AG04450 (cell line): ENCODE data around the gene PRAMEF33. TPM values are rescaled to one million over a fixed set of nuclear protein-coding genes. Genes with fewer than 3 reads are reported as not detected.
"Not testable (repeated sequence)": the region's sequence is repeated elsewhere in the genome, so short reads cannot be mapped to it uniquely, and the experiment has no call there.

ENCODE experiments used
- CTCF ChIA-PET: fragments of 300-600, 350-600 bp; formaldehyde crosslinking; extraction: SDS; loops from one replicate; lab custom pipeline; 2022; ENCODE audit warnings: antibody characterized with exemption, inconsistent platforms; lab: Charles Lee
- POLR2A ChIA-PET: fragments of 350-600 bp; formaldehyde crosslinking; extraction: SDS; loops from one replicate; lab custom pipeline; 2021; ENCODE audit warnings: antibody characterized with exemption, inconsistent platforms; lab: Yijun Ruan, JAX
- DNase-seq: peaks from one replicate; pipeline ENCODE4 v3.0.0-alpha.2; 2011; ENCODE audit warnings: low read depth, low spot score
- H3K27ac ChIP-seq: one replicate; pipeline ENCODE4 v1.5.1; 2012; ENCODE audit warnings: low read depth, low read length, control low read depth
- H3K27me3 ChIP-seq: one replicate; pipeline ENCODE4 v1.6.0; 2012; ENCODE audit warnings: low read length; ENCODE audit not compliant: control insufficient read depth, insufficient read depth
- H3K4me3 ChIP-seq: 2 replicates; pipeline ENCODE4 v1.5.1; 2011; ENCODE audit warnings: mild to moderate bottlenecking, low read depth, low read length, control low read depth
- H3K9me3 ChIP-seq: 2 replicates; pipeline ENCODE4 v1.5.1; 2012; ENCODE audit warnings: low read length; ENCODE audit not compliant: control insufficient read depth, insufficient read depth
- polyA minus RNA-seq: library from RNA; depleted of rRNA, polyadenylated mRNA; stranded (reverse); fragments of >200 nt; gene quantifications from 2 replicates; pipeline ENCODE4 v1.2.3, GENCODE V29; 2011; rRNA and poly(A)+ RNA removed
- polyA plus RNA-seq: library from polyadenylated mRNA; depleted of rRNA; stranded (reverse); fragments of >200 nt; gene quantifications from 2 replicates; pipeline ENCODE4 v1.2.3, GENCODE V29; 2011; rRNA removed

Gene PRAMEF33, protein sequence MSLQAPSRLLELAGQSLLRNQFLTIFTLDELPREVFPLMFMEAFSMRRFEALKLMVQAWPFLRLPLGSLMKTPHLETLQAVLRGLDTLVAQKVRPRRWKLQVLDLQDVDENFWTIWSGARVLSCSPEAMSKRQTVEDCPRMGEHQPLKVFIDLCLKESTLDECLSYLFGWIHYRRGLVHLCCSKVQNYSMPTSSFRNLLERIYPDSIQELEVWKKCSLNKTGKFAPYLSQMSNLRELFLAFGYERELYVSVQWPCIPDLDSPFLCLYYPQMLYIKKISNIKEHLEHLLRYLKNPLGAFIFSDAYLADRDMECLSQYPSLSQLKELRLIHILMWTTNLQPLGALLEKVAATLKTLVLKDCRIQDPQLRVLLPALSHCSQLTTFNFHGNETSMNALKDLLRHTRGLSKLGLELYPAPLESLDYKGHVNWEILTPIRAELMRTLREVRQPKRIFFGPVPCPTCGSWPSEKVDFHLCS
- polyA plus RNA-seq: not detected in 2 replicates
- not detected in 2 replicates for polyA minus RNA-seq

DNA sequence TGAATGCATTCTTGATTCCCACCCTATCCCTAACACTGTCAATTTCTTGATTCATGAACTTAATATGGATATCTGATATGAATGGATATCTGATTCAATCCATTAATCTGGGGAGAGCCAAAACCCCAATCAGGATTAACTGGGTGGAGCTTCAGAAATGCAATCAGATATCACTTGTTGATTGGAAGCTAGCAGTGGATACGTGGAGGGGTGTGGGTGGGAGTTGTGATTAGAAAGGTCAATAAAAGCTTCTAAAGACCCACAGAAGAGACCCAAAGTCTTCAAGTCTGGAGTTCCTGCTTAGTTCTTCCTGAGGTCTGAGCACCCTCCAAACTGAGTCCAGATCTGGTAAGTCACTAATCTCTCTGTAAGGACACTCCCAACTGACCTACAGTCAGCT is at the start of gene PRAMEF33:
PRAMEF33 (plus strand) TSS at position 301 of the 400 bp plus-strand sequence. CDS start 2,416 bp downstream, outside the sequence.
- CTCF ChIA-PET, POLR2A ChIA-PET, H3K9me3 ChIP-seq, DNase-seq, H3K4me3 ChIP-seq, H3K27ac ChIP-seq, H3K27me3 ChIP-seq: not testable (repeated sequence)

GRCh38 chr1:13253898-13254297 is 49.4 kb upstream of the PRAMEF33 start, which contains the start of gene PRAMEF5:
TSS of gene PRAMEF5 (plus strand) at chr1:13254198. CDS start at chr1:13259269, 5,071 bp downstream.
- H3K27me3 ChIP-seq, POLR2A ChIA-PET: not testable (repeated sequence)

DNA sequence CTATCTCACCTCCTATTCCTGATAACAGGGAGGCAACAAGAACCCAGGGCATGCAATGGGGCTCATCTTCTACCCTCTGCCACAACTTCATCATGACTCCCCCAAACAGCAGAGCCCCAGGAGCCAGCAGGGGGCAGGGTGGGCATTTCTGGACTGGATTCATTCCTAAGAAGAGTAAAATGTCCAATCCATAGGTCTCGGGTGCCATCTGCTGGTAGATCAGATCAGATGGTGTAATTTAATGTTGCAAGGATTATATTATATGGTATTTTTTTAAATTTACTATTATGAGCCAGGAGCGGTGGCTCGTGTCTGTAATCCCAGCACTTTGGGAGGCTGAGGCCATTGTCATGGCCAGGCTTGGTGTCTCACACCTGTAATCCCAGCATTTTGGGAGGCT is 38.2 kb upstream of the PRAMEF33 start:
- H3K9me3 ChIP-seq, H3K27me3 ChIP-seq, H3K4me3 ChIP-seq, POLR2A ChIA-PET, H3K27ac ChIP-seq, CTCF ChIA-PET, DNase-seq: not testable (repeated sequence)

More at GRCh38 chr1:13253898-13254297, 49.4 kb upstream of the PRAMEF33 start, which contains the start of gene PRAMEF5:
- H3K27ac ChIP-seq, H3K9me3 ChIP-seq, DNase-seq, H3K4me3 ChIP-seq, CTCF ChIA-PET: not testable (repeated sequence)

GRCh38 chr1:13277016-13277415 is 26.3 kb upstream of the PRAMEF33 start:
- H3K4me3 ChIP-seq, H3K9me3 ChIP-seq, H3K27ac ChIP-seq, DNase-seq, CTCF ChIA-PET, POLR2A ChIA-PET, H3K27me3 ChIP-seq: not testable (repeated sequence)

- DNase-seq, POLR2A ChIA-PET, CTCF ChIA-PET, H3K27ac ChIP-seq, H3K4me3 ChIP-seq, H3K27me3 ChIP-seq, H3K9me3 ChIP-seq: not testable (repeated sequence)
Measured at GRCh38 chr1:13279617-13280016, 23.7 kb upstream of the PRAMEF33 start.

DNA sequence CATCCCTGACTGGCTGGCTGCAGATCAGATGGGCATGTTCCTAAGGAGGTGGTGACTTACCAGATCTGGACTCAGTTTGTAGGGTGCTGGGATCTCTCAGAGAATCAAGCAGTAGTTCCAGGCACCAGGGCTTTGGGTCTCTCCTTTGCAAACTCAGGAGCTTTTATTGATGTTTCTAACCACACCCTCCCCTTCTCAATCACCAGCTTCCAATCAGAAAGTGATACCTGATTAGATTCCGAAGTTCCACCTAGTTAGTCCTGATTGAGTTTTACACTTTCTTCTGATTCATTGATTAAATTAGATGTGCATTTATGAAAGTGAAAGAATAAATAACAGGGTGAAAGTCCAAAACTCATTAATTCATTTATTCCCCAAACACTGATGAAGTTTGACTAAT is 18.3 kb upstream of the PRAMEF33 start, which contains the start of gene PRAMEF8:
PRAMEF8 (minus strand) TSS at position 101 of the 400 bp plus-strand sequence. CDS start 1,046 bp downstream, outside the sequence.
- DNase-seq, POLR2A ChIA-PET, CTCF ChIA-PET, H3K4me3 ChIP-seq, H3K27me3 ChIP-seq, H3K27ac ChIP-seq, H3K9me3 ChIP-seq: not testable (repeated sequence)

GRCh38 chr1:13289030-13289429 is 14.3 kb upstream of the PRAMEF33 start:
- H3K27ac ChIP-seq, CTCF ChIA-PET, POLR2A ChIA-PET, H3K4me3 ChIP-seq, DNase-seq, H3K9me3 ChIP-seq, H3K27me3 ChIP-seq: not testable (repeated sequence)

- DNase-seq, H3K27ac ChIP-seq, H3K27me3 ChIP-seq, CTCF ChIA-PET, H3K9me3 ChIP-seq, H3K4me3 ChIP-seq, POLR2A ChIA-PET: not testable (repeated sequence)
Measured at GRCh38 chr1:13297216-13297931, 6.0 kb upstream of the PRAMEF33 start.

- H3K9me3 ChIP-seq, H3K4me3 ChIP-seq, POLR2A ChIA-PET, H3K27me3 ChIP-seq, CTCF ChIA-PET, H3K27ac ChIP-seq, DNase-seq: not testable (repeated sequence)
Measured at GRCh38 chr1:13298699-13299098, 4.6 kb upstream of the PRAMEF33 start.

- H3K9me3 ChIP-seq, H3K27ac ChIP-seq, POLR2A ChIA-PET, DNase-seq, CTCF ChIA-PET, H3K4me3 ChIP-seq, H3K27me3 ChIP-seq: not testable (repeated sequence)
Measured at GRCh38 chr1:13302197-13302596, 1.1 kb upstream of the PRAMEF33 start.

- H3K4me3 ChIP-seq, DNase-seq, H3K9me3 ChIP-seq, H3K27me3 ChIP-seq, CTCF ChIA-PET, POLR2A ChIA-PET, H3K27ac ChIP-seq: not testable (repeated sequence)
Measured at GRCh38 chr1:13315281-13315680, 11.9 kb downstream of the PRAMEF33 start, which contains the start of gene PRAMEF15. TSS of gene PRAMEF15 (plus strand) at chr1:13315581. CDS start at chr1:13318408, 2,827 bp downstream.
